ENCODE results near the gene PRKCE. TPM values are rescaled to one million over a fixed set of nuclear protein-coding genes. Genes with fewer than 3 reads are reported as not detected.

Gene PRKCE
- total and polyA plus RNA-seq, 3 donors from 2014 or later = 27.4 to 35.8 (median 33.1) TPM

DNA sequence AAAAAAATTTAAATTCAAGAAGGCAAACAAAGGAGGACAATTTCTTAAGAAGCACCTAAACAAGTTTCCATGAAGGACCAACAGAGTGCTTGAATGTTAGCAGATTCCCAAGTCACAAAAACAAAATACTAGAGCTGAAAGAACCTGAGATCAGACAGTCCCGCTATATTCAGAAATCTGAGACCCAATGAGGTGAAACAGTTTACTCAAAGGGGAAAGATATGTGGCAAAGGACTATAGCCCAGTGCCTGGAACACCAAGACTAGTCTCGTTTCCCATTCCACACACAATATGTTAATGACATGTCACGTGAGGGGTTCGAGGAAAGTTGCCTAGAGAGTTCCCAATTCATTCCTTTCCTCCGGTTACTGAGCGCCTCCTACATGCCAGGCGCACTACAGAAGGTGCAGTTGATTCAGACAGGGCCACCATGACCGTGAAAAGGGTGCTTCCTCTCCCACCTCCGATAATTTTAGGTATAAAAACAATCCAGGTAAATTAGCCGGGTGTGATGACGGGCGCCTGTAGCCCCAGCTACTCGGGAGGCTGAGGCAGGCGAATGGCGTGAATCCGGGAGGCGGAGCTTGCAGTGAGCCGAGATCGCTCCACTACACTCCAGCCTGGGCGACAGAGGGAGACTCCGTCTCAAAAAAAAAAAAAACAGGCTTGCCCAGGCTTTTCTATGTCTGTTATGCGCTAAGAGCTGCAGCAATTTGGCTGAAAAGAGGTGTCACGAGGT is 41.0 kb upstream of the PRKCE start:
- intact Hi-C loops (cut with DNase I; ENCODE audit: low total_unique reads) = no loop called here
- no peaks in the 10 kb centered on the region for H3K36me3 ChIP-seq (ENCODE audit: low read depth, missing control alignments)

DNA sequence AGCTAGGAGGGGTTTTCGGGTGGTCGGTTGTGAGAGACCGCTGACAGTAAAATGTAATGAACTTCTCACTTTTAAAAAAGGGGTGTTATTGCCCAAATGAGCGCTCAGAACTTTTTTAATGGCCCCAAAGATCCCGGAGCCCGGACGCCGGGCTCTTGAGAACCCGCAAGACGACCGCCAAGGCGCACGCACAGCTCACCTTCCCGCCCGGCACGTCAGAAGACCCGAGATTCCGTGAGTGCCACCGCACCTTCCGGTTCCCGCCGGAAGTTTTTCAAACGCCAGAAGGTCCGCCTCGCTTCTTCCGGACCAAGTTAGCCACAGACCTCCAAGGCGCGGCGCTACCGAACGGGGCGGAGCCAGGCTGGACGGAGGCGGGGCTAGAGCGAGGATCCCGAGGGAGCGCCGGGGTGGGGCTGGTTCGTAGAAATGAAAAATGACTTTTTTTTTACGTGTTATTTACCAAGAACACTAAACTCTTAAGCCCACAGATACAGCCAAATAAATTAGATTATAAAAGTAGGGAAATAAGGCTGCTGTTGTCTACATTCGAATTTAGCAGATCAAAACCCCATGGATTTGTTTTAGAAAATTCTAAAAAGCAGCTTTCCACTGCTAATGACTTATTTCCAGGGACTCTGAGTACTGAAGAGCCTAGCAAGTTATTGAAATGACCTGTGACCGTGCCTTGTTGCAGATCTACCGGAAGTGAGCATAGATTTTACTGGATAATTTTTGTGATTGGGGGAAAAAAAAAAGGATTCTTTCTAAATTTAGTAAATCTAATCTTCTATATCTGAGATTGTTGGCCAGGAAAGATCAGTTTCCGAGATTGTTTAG is 40.2 kb upstream of the PRKCE start, which contains the start of gene SRBD1:
TSS of gene SRBD1 (minus strand) at position 248 of the 840 bp plus-strand sequence. CDS start 5,826 bp downstream, outside the sequence.
- Histone ChIP-seq H3K4me1 (peaks cover 15% of the 10 kb centered on the region), H3K36me3 (ENCODE audit: low read depth, missing control alignments) (no peaks in the 10 kb centered on the region), H3K27me3 (no peaks in the 10 kb centered on the region), H3K9me3 (no peaks in the 10 kb centered on the region), H3K4me3 (peak within 1 kb of the TSS; percentile 73 to 86), H3K27ac (peak within 1 kb of the TSS; percentile 89 to 90)
- 2 to 3% methylated on average over 44 of the region's 44 CpGs for WGBS, 2 donors
- DNase-seq = peak; percentile 97
- TF ChIP-seq, protein P1, sequence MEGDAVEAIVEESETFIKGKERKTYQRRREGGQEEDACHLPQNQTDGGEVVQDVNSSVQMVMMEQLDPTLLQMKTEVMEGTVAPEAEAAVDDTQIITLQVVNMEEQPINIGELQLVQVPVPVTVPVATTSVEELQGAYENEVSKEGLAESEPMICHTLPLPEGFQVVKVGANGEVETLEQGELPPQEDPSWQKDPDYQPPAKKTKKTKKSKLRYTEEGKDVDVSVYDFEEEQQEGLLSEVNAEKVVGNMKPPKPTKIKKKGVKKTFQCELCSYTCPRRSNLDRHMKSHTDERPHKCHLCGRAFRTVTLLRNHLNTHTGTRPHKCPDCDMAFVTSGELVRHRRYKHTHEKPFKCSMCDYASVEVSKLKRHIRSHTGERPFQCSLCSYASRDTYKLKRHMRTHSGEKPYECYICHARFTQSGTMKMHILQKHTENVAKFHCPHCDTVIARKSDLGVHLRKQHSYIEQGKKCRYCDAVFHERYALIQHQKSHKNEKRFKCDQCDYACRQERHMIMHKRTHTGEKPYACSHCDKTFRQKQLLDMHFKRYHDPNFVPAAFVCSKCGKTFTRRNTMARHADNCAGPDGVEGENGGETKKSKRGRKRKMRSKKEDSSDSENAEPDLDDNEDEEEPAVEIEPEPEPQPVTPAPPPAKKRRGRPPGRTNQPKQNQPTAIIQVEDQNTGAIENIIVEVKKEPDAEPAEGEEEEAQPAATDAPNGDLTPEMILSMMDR (IDR thresholded peaks at IDR 0.05) = peak in 1 of 3 experiments; percentile 2
- no peak for TF ChIP-seq POLR2A (IDR thresholded peaks at IDR 0.05)
- intact Hi-C loops (cut with DNase I; ENCODE audit: low total_unique reads) = no loop called here

More for the DNA sequence above, 41.0 kb upstream of the PRKCE start:
- H3K4me3 ChIP-seq = peak overlapping the region; percentile 73 to 86
- 0 to 1% methylated on average over 23 of the region's 23 CpGs for WGBS, 2 donors
- peaks cover 15% of the 10 kb centered on the region for H3K4me1 ChIP-seq
- peak; percentile 77 for DNase-seq
- TF ChIP-seq, protein P1 (IDR thresholded peaks at IDR 0.05) = no peak
- no peaks in the 10 kb centered on the region for H3K9me3 ChIP-seq
- H3K27me3 ChIP-seq = no peaks in the 10 kb centered on the region
- peak overlapping the region; percentile 89 to 90 for H3K27ac ChIP-seq

DNA sequence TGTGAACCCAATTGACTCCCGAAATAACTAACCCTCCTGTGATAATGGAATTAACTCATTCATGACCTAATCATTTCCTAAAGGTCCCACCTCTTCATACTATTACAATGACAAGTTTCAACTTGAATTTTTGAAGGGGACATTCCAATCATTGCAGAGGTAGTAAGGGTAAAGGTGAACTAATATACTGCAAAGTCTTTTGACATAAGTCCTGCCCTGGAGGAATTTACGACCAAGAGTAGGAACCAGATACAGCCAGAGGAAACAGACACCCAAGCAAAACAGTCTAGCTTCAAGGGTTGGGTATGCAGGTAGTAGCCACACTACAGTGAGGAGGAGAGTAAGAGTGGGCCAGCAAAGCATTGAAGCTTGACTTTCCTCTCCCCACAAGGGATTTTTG is 39.2 kb upstream of the PRKCE start:
- no peak overlapping the region for H3K27ac ChIP-seq
- no peak for TF ChIP-seq POLR2A (IDR thresholded peaks at IDR 0.05)
- TF ChIP-seq, protein P1 (IDR thresholded peaks at IDR 0.05) = no peak
- WGBS, 2 donors = 57 to 58% methylated on average over 2 of the region's 2 CpGs
- no peaks in the 10 kb centered on the region for H3K9me3 ChIP-seq
- no peak overlapping the region for H3K4me3 ChIP-seq
- H3K4me1 ChIP-seq = peaks cover 15% of the 10 kb centered on the region
- H3K36me3 ChIP-seq (ENCODE audit: low read depth, missing control alignments) = no peaks in the 10 kb centered on the region
- no peaks in the 10 kb centered on the region for H3K27me3 ChIP-seq
- DNase-seq = no peak
- intact Hi-C loops (cut with DNase I; ENCODE audit: low total_unique reads) = no loop called here

DNA sequence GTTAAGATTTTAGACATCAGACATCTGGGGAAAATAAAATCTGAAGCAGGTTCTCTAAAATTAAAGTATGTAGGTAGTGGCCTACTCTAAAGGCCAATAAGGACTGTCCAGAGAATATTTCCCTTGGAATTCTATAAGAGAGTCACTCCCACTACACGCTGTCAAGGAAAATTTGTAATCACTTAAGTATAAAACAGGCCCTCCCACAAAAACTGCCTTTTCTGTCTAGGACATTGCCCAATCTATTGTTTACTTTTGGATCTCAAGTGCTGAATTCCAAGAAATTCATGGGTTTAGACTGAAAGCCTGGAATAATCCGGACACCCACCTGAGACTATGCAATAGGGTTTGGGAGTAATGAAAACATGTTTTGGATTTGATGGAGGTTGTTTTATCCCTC is 38.7 kb upstream of the PRKCE start:
- WGBS, 2 donors = 73 to 86% methylated on average over 2 of the region's 2 CpGs
- intact Hi-C loops (cut with DNase I; ENCODE audit: low total_unique reads) = no loop called here
- no peak overlapping the region for H3K27ac ChIP-seq

More for the DNA sequence above, 38.7 kb upstream of the PRKCE start:
- Histone ChIP-seq H3K27me3 (no peaks in the 10 kb centered on the region), H3K9me3 (no peaks in the 10 kb centered on the region), H3K36me3 (ENCODE audit: low read depth, missing control alignments) (no peaks in the 10 kb centered on the region), H3K4me1 (peaks cover 15% of the 10 kb centered on the region), H3K4me3 (no peak overlapping the region)
- DNase-seq = no peak
- TF ChIP-seq POLR2A (IDR thresholded peaks at IDR 0.05) = no peak
- TF ChIP-seq, protein P1 (IDR thresholded peaks at IDR 0.05) = no peak
